ENCODE measurements around the gene SPEG. TPM values are rescaled to one million over a fixed set of nuclear protein-coding genes. Genes with fewer than 3 reads are reported as not detected.
"Not testable (repeated sequence)": the region's sequence is repeated elsewhere in the genome, so short reads cannot be mapped to it uniquely, and the experiment has no call there.

The SPEG gene
- total RNA-seq, 1 donor from 2014 or later = 71.2 TPM

DNA sequence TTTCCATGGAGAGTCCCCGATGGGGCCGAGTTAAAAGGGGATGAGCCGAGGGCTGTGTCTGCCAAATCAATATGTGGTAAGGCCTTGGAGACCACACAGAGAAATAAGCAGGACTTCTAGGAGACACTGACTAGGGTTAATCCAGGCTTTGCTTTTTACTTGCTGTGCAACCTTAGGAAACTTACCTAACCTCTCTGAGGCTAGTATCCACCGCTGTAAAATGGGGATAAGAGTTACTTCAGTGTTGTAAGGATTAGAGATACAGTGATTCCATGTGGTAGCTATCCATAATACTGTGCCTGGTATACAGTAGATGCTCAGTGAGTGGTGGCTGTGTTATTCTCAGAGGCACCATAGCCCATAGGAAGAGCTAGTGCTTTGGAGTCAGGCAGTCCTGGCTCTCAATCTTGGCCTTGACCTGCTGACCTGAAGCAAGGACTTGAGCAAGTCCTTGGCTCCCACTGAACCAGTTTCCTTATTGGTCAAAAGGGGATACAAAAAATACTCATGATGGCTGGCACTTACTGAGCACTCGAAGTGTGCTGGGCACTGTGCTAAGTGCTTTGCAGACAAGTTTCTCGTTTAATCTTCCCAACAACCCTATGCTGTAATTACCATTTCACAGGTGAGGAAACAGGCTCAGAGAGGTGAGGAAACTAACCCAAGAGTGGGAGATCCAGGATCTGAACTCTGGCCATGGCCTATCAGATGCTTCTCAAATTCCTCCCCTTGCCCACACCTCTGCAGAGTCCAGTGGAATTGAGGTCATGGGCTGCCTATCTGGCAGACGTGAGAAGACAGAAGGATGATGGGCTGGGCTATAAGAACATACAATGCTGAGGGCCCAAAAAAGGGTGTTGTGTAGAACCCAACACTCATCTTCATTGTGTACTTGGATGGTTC lies 28.4 kb upstream of the SPEG start:
- Mint-ChIP-seq H3K4me1 (ENCODE audit: low read depth, unreplicated experiment) (peaks cover 34% of the 10 kb centered on the region), H3K27ac (ENCODE audit: unreplicated experiment) (peak overlapping the region; percentile 97), H3K27me3 (ENCODE audit: low read depth, unreplicated experiment) (no peaks in the 10 kb centered on the region), H3K4me3 (ENCODE audit: unreplicated experiment) (peak overlapping the region; percentile 48), H3K36me3 (ENCODE audit: low read depth, unreplicated experiment) (no peaks in the 10 kb centered on the region), H3K9me3 (ENCODE audit: unreplicated experiment) (no peaks in the 10 kb centered on the region)
- peaks cover 20% of the 10 kb centered on the region for H3K4me1 ChIP-seq (ENCODE audit: insufficient read depth, low read length)
- peak overlapping the region; percentile 54 for H3K4me2 ChIP-seq (ENCODE audit: low read length)
- TF ChIP-seq CTCF (IDR thresholded peaks at IDR 0.05; ENCODE audit: insufficient read depth, low read depth, low read length) (no peak), EZH2 (IDR thresholded peaks at IDR 0.05; ENCODE audit: insufficient read depth, low read length) (no peak)
- DNase-seq (ENCODE audit: low read depth) = no peak
- no peaks in the 10 kb centered on the region for H3K27me3 ChIP-seq (ENCODE audit: insufficient read depth, low read length)
- H2AFZ ChIP-seq (ENCODE audit: low read depth, low read length) = no peak overlapping the region
- peak overlapping the region; percentile 70 for H3K9ac ChIP-seq (ENCODE audit: low read length)
- peak overlapping the region; percentile 89 for H3K27ac ChIP-seq (ENCODE audit: low read depth, low read length)
- no peak for FAIRE-seq
- no peaks in the 10 kb centered on the region for H4K20me1 ChIP-seq (ENCODE audit: insufficient read depth, low read length)
- H3K9me3 ChIP-seq (ENCODE audit: insufficient read depth, low read depth, low read length) = no peaks in the 10 kb centered on the region
- no peaks in the 10 kb centered on the region for H3K79me2 ChIP-seq (ENCODE audit: insufficient read depth, low read length)
- H3K36me3 ChIP-seq (ENCODE audit: insufficient read depth, low read length) = no peaks in the 10 kb centered on the region
- no peak overlapping the region for H3K4me3 ChIP-seq (ENCODE audit: insufficient read depth, low read depth, low read length)

DNA sequence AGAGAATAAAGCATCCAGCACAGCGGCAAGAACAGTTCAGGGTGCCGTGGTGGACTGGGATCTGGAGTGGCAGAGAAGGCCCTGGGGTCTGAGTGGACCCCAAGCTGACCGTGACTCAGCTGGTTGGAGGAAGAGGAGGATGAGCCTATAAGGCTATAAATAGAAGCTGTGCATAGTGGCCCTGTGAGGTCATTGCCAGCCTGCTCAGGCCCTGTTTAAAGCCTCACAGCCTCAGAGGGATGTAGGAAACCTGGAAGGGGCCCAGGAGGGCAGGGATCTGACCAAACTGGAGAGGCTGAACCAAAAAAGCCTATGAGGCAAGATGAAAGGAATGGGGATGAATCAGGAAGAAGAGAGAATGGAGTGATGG lies 27.8 kb upstream of the SPEG start:
- peak overlapping the region; percentile 89 for H3K27ac ChIP-seq (ENCODE audit: low read depth, low read length)
- peak overlapping the region; percentile 70 for H3K9ac ChIP-seq (ENCODE audit: low read length)
- H3K9me3 Mint-ChIP-seq (ENCODE audit: unreplicated experiment) = peaks cover 3% of the 10 kb centered on the region

DNA sequence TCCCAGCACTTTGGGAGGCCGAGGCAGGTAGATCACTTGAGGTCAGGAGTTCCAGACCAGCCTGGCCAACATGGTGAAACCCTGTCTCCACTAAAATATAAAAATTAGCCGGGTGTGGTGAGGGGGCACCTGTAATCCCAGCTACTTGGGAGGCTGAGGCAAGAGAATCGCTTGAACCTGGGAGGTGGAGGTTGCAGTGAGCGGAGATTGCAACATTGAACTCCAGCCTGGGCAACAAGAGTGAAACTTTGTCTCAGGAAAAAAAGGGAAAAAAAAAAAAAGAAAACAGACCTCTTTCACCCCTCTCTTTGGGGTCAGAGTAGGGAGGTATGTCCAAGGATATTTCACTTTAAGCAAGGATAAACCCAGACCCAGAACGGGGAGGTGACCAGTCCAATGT lies 27.3 kb upstream of the SPEG start:
- Mint-ChIP-seq H3K4me1 (ENCODE audit: low read depth, unreplicated experiment) (peaks cover 30% of the 10 kb centered on the region), H3K27ac (ENCODE audit: unreplicated experiment) (peak overlapping the region; percentile 97)
- Histone ChIP-seq H3K4me1 (ENCODE audit: insufficient read depth, low read length) (peaks cover 20% of the 10 kb centered on the region), H3K27ac (ENCODE audit: low read depth, low read length) (peak overlapping the region; percentile 42), H3K4me2 (ENCODE audit: low read length) (peak overlapping the region; percentile 54)
- not testable (repeated sequence) for H3K9ac ChIP-seq (ENCODE audit: low read length); H2AFZ ChIP-seq (ENCODE audit: low read depth, low read length); H4K20me1 ChIP-seq (ENCODE audit: insufficient read depth, low read length); H3K36me3 ChIP-seq (ENCODE audit: insufficient read depth, low read length); DNase-seq (ENCODE audit: low read depth); H3K79me2 ChIP-seq (ENCODE audit: insufficient read depth, low read length); H3K4me3 ChIP-seq (ENCODE audit: insufficient read depth, low read depth, low read length); H3K9me3 ChIP-seq (ENCODE audit: insufficient read depth, low read depth, low read length); H3K36me3 Mint-ChIP-seq (ENCODE audit: low read depth, unreplicated experiment); H3K9me3 Mint-ChIP-seq (ENCODE audit: unreplicated experiment); H3K27me3 ChIP-seq (ENCODE audit: insufficient read depth, low read length); H3K4me3 Mint-ChIP-seq (ENCODE audit: unreplicated experiment); H3K27me3 Mint-ChIP-seq (ENCODE audit: low read depth, unreplicated experiment); FAIRE-seq

More for the DNA sequence above, 27.8 kb upstream of the SPEG start:
- peak overlapping the region; percentile 54 for H3K4me2 ChIP-seq (ENCODE audit: low read length)
- no peak overlapping the region for H2AFZ ChIP-seq (ENCODE audit: low read depth, low read length)
- no peak overlapping the region for H3K4me3 ChIP-seq (ENCODE audit: insufficient read depth, low read depth, low read length)
- H3K9me3 ChIP-seq (ENCODE audit: insufficient read depth, low read depth, low read length) = no peaks in the 10 kb centered on the region
- Mint-ChIP-seq H3K36me3 (ENCODE audit: low read depth, unreplicated experiment) (no peaks in the 10 kb centered on the region), H3K4me3 (ENCODE audit: unreplicated experiment) (peak overlapping the region; percentile 48), H3K4me1 (ENCODE audit: low read depth, unreplicated experiment) (peaks cover 34% of the 10 kb centered on the region), H3K27me3 (ENCODE audit: low read depth, unreplicated experiment) (no peaks in the 10 kb centered on the region), H3K27ac (ENCODE audit: unreplicated experiment) (peak overlapping the region; percentile 97)
- no peaks in the 10 kb centered on the region for H3K79me2 ChIP-seq (ENCODE audit: insufficient read depth, low read length)
- no peaks in the 10 kb centered on the region for H3K27me3 ChIP-seq (ENCODE audit: insufficient read depth, low read length)
- H3K36me3 ChIP-seq (ENCODE audit: insufficient read depth, low read length) = no peaks in the 10 kb centered on the region
- H3K4me1 ChIP-seq (ENCODE audit: insufficient read depth, low read length) = peaks cover 20% of the 10 kb centered on the region
- peak; percentile 92 for DNase-seq (ENCODE audit: low read depth)
- no peaks in the 10 kb centered on the region for H4K20me1 ChIP-seq (ENCODE audit: insufficient read depth, low read length)
- TF ChIP-seq EZH2 (IDR thresholded peaks at IDR 0.05; ENCODE audit: insufficient read depth, low read length) (no peak), CTCF (IDR thresholded peaks at IDR 0.05; ENCODE audit: insufficient read depth, low read depth, low read length) (no peak)
- peak; percentile 93 for FAIRE-seq
